Right atrium auricular region (tissue), 2 donors: ENCODE measurements around the gene SYNJ2. TPM values are rescaled to one million over a fixed set of nuclear protein-coding genes. Genes with fewer than 3 reads are reported as not detected.

Source experiments
- DNase-seq: peaks from one replicate; pipeline ENCODE4 v3.0.0-alpha.2; 2019; ENCODE audit warnings: low spot score
- H3K27ac ChIP-seq, 2 donors: fragments of 200-600 bp; sonication (generic); 1 replicate in 1 of 2; 2 replicates in 1 of 2; pipeline ENCODE4 v1.5.1; 2016 to 2019
- H3K27me3 ChIP-seq, 2 donors: fragments of 200-600 bp; sonication (generic); one replicate each; pipeline versions ENCODE4 v1.5.1 to v1.6.0; 2017 to 2019
- H3K36me3 ChIP-seq: fragments of 200-600 bp; sonication (generic); one replicate; pipeline ENCODE4 v1.5.1; 2016
- H3K4me1 ChIP-seq, 2 donors: fragments of 200-600 bp; sonication (generic); one replicate each; pipeline versions ENCODE4 v1.5.1 to v1.6.0; 2017 to 2019
- H3K4me3 ChIP-seq, 2 donors: fragments of 200-600 bp; sonication (generic); 1 replicate in 1 of 2; 2 replicates in 1 of 2; pipeline ENCODE4 v1.5.1; 2017 to 2019; ENCODE audit warnings: mild to moderate bottlenecking in 1 of 2, moderate library complexity in 1 of 2
- H3K9me3 ChIP-seq, 2 donors: fragments of 200-600 bp; sonication (generic); one replicate each; pipeline ENCODE4 v1.5.1; 2019
- CTCF ChIP-seq, 2 donors: fragments of 200-600 bp; sonication (generic); IDR thresholded peaks; one replicate each; pipeline ENCODE4 v1.5.1; 2019; ENCODE audit warnings: antibody characterized with exemption in 2 of 2
- total RNA-seq, 2 donors: library from RNA; depleted of rRNA; stranded (reverse); fragments of >200 nt; gene quantifications; one replicate each; pipeline ENCODE4 v1.1.0, GENCODE V29; 2016

The SYNJ2 gene
- total RNA-seq, 2 donors from 2014 or later: 10.1 to 20.0 TPM

GRCh38 chr6:158073776-158074175 is 92.1 kb downstream of the SYNJ2 start:
- no peak overlapping the region for H3K4me3 ChIP-seq
- H3K9me3 ChIP-seq: no peaks in the 10 kb centered on the region
- peaks cover 53% of the 10 kb centered on the region for H3K36me3 ChIP-seq
- DNase-seq: no peak
- TF ChIP-seq CTCF (IDR thresholded peaks at IDR 0.05): no peak
- no peaks in the 10 kb centered on the region for H3K27me3 ChIP-seq
- H3K27ac ChIP-seq: no peak overlapping the region
- H3K4me1 ChIP-seq: peaks cover 0 to 11% of the 10 kb centered on the region in 2 donors

GRCh38 chr6:158076548-158076947 is 94.9 kb downstream of the SYNJ2 start:
- no peak for TF ChIP-seq CTCF (IDR thresholded peaks at IDR 0.05)
- Histone ChIP-seq H3K36me3 (peaks cover 39% of the 10 kb centered on the region), H3K27me3 (no peaks in the 10 kb centered on the region), H3K4me1 (no peaks in the 10 kb centered on the region), H3K27ac (no peak overlapping the region), H3K4me3 (no peak overlapping the region), H3K9me3 (no peaks in the 10 kb centered on the region)
- DNase-seq: no peak

- DNase-seq: no peak
- Histone ChIP-seq H3K4me3 (no peak overlapping the region), H3K27ac (no peak overlapping the region), H3K4me1 (no peaks in the 10 kb centered on the region), H3K9me3 (no peaks in the 10 kb centered on the region), H3K36me3 (peaks cover 42% of the 10 kb centered on the region), H3K27me3 (no peaks in the 10 kb centered on the region)
- no peak for TF ChIP-seq CTCF (IDR thresholded peaks at IDR 0.05)
These were observed 96.0 kb downstream of the SYNJ2 start for GRCh38 chr6:158077676-158078075.

GRCh38 chr6:158078320-158078719 is 96.7 kb downstream of the SYNJ2 start:
- DNase-seq: no peak
- no peak for TF ChIP-seq CTCF (IDR thresholded peaks at IDR 0.05)
- H3K36me3 ChIP-seq: peaks cover 48% of the 10 kb centered on the region
- H3K9me3 ChIP-seq: no peaks in the 10 kb centered on the region
- no peak overlapping the region for H3K27ac ChIP-seq
- no peak overlapping the region for H3K4me3 ChIP-seq
- H3K27me3 ChIP-seq: no peaks in the 10 kb centered on the region
- H3K4me1 ChIP-seq: no peaks in the 10 kb centered on the region

GRCh38 chr6:158080849-158081656 is 99.4 kb downstream of the SYNJ2 start:
- peaks cover 70% of the 10 kb centered on the region for H3K36me3 ChIP-seq
- peak; percentile 9 for DNase-seq
- no peaks in the 10 kb centered on the region for H3K4me1 ChIP-seq
- no peak overlapping the region for H3K27ac ChIP-seq
- no peaks in the 10 kb centered on the region for H3K9me3 ChIP-seq
- H3K27me3 ChIP-seq: no peaks in the 10 kb centered on the region
- H3K4me3 ChIP-seq: no peak overlapping the region
- no peak for TF ChIP-seq CTCF (IDR thresholded peaks at IDR 0.05)

GRCh38 chr6:158081657-158081935 is 99.9 kb downstream of the SYNJ2 start:
- Histone ChIP-seq H3K4me3 (no peak overlapping the region), H3K9me3 (no peaks in the 10 kb centered on the region), H3K27me3 (no peaks in the 10 kb centered on the region), H3K4me1 (no peaks in the 10 kb centered on the region), H3K27ac (no peak overlapping the region), H3K36me3 (peaks cover 73% of the 10 kb centered on the region)
- no peak for DNase-seq
- no peak for TF ChIP-seq CTCF (IDR thresholded peaks at IDR 0.05)
